ENCODE results near the gene ATRN. TPM values are rescaled to one million over a fixed set of nuclear protein-coding genes. Genes with fewer than 3 reads are reported as not detected.

ATRN gene
- total RNA-seq, 1 experiment from 2014 or later: 41.4 TPM

- H3K36me3 Mint-ChIP-seq (ENCODE audit: insufficient read depth, unreplicated experiment): peaks cover 9% of the 10 kb centered on the region
- H3K27ac Mint-ChIP-seq (ENCODE audit: unreplicated experiment): no peak overlapping the region
- CTCF ChIA-PET: no interaction called here
- no TSS peak for BruUV-seq (replicated peaks)
- Histone ChIP-seq H3K4me3 (ENCODE audit: low read depth, low read length) (no peak overlapping the region), H3K27me3 (replicated peaks; ENCODE audit: control insufficient read depth, insufficient read depth, low read length) (no peaks in the 10 kb centered on the region), H3K9me3 (no peaks in the 10 kb centered on the region), H3K36me3 (ENCODE audit: control insufficient read depth, insufficient read depth, low read length) (no peaks in the 10 kb centered on the region), H3K4me1 (peaks cover 8% of the 10 kb centered on the region)
- POLR2A ChIA-PET: no interaction called here
- no peaks in the 10 kb centered on the region for H3K9me3 Mint-ChIP-seq (ENCODE audit: unreplicated experiment)
- no peak for TF ChIP-seq CTCF (IDR thresholded peaks at IDR 0.05; ENCODE audit: insufficient read depth in 1 of 2, low read depth in 1 of 2, low read length in 1 of 2, severe bottlenecking in 1 of 2, unreplicated experiment in 1 of 2)
- no peaks in the 10 kb centered on the region for H3K4me1 Mint-ChIP-seq (ENCODE audit: low read depth, unreplicated experiment)
- DNase-seq: no peak
- no peak overlapping the region for H3K4me3 Mint-ChIP-seq (ENCODE audit: unreplicated experiment)
- intact Hi-C loops (cut with micrococcal nuclease; ENCODE audit: unreplicated experiment): no loop called here
- no peaks in the 10 kb centered on the region for H3K27me3 Mint-ChIP-seq (ENCODE audit: insufficient read depth, unreplicated experiment)
These were observed 74.6 kb downstream of the ATRN start for GRCh38 chr20:3545401-3545925.

GRCh38 chr20:3547906-3548305 lies 77.1 kb downstream of the ATRN start:
- Histone ChIP-seq H3K9me3 (no peaks in the 10 kb centered on the region), H3K4me1 (peaks cover 8% of the 10 kb centered on the region), H3K27me3 (replicated peaks; ENCODE audit: control insufficient read depth, insufficient read depth, low read length) (no peaks in the 10 kb centered on the region), H3K4me3 (ENCODE audit: low read depth, low read length) (no peak overlapping the region), H3K36me3 (ENCODE audit: control insufficient read depth, insufficient read depth, low read length) (no peaks in the 10 kb centered on the region)
- Mint-ChIP-seq H3K4me3 (ENCODE audit: unreplicated experiment) (no peak overlapping the region), H3K9me3 (ENCODE audit: unreplicated experiment) (no peaks in the 10 kb centered on the region), H3K27me3 (ENCODE audit: insufficient read depth, unreplicated experiment) (no peaks in the 10 kb centered on the region), H3K36me3 (ENCODE audit: insufficient read depth, unreplicated experiment) (peaks cover 9% of the 10 kb centered on the region), H3K4me1 (ENCODE audit: low read depth, unreplicated experiment) (no peaks in the 10 kb centered on the region), H3K27ac (ENCODE audit: unreplicated experiment) (peak overlapping the region; percentile 15)
- intact Hi-C loops (cut with micrococcal nuclease; ENCODE audit: unreplicated experiment): no loop called here
- no peak for DNase-seq
- CTCF ChIA-PET: no interaction called here
- POLR2A ChIA-PET: no interaction called here
- no peak for TF ChIP-seq CTCF (IDR thresholded peaks at IDR 0.05; ENCODE audit: insufficient read depth in 1 of 2, low read depth in 1 of 2, low read length in 1 of 2, severe bottlenecking in 1 of 2, unreplicated experiment in 1 of 2)
- BruUV-seq (replicated peaks): no TSS peak

GRCh38 chr20:3550837-3551236 lies 80.0 kb downstream of the ATRN start:
- no peak overlapping the region for H3K27ac Mint-ChIP-seq (ENCODE audit: unreplicated experiment)
- Histone ChIP-seq H3K9me3 (no peaks in the 10 kb centered on the region), H3K4me3 (ENCODE audit: low read depth, low read length) (no peak overlapping the region), H3K4me1 (peaks cover 8% of the 10 kb centered on the region), H3K36me3 (ENCODE audit: control insufficient read depth, insufficient read depth, low read length) (no peaks in the 10 kb centered on the region; the same call in 1 of the 2 replicates), H3K27me3 (replicated peaks; ENCODE audit: control insufficient read depth, insufficient read depth, low read length) (no peaks in the 10 kb centered on the region)
- H3K27me3 Mint-ChIP-seq (ENCODE audit: insufficient read depth, unreplicated experiment): no peaks in the 10 kb centered on the region
- DNase-seq: no peak
- TF ChIP-seq CTCF (IDR thresholded peaks at IDR 0.05; ENCODE audit: insufficient read depth in 1 of 2, low read depth in 1 of 2, low read length in 1 of 2, severe bottlenecking in 1 of 2, unreplicated experiment in 1 of 2): no peak
- H3K4me3 Mint-ChIP-seq (ENCODE audit: unreplicated experiment): no peak overlapping the region
- CTCF ChIA-PET: no interaction called here
- BruUV-seq (replicated peaks): no TSS peak
- peaks cover 4% of the 10 kb centered on the region for H3K36me3 Mint-ChIP-seq (ENCODE audit: insufficient read depth, unreplicated experiment)
- POLR2A ChIA-PET: no interaction called here
- intact Hi-C loops (cut with micrococcal nuclease; ENCODE audit: unreplicated experiment): no loop called here
- H3K4me1 Mint-ChIP-seq (ENCODE audit: low read depth, unreplicated experiment): no peaks in the 10 kb centered on the region
- no peaks in the 10 kb centered on the region for H3K9me3 Mint-ChIP-seq (ENCODE audit: unreplicated experiment)

Data from Caco-2 (cell line).